Stimulated activated CD8-positive, alpha-beta memory T cell treated with anti-CD3 and anti-CD28 coated beads, Interleukin-7, amount 100 ng/mL, for 1 hour (primary cell): Measurements from ENCODE around the gene HELZ.
"Not testable (repeated sequence)": the region's sequence is repeated elsewhere in the genome, so short reads cannot be mapped to it uniquely, and the experiment has no call there.

Experiments used
- DNase-seq, 2 donors: peaks; one replicate each; pipeline ENCODE4 v3.0.0-alpha.2; 2020; ENCODE audit warnings: low read depth in 2 of 2

Gene HELZ

GRCh38 chr17:67051837-67052236, 193.2 kb downstream of the HELZ start:
- no peak for DNase-seq

DNA sequence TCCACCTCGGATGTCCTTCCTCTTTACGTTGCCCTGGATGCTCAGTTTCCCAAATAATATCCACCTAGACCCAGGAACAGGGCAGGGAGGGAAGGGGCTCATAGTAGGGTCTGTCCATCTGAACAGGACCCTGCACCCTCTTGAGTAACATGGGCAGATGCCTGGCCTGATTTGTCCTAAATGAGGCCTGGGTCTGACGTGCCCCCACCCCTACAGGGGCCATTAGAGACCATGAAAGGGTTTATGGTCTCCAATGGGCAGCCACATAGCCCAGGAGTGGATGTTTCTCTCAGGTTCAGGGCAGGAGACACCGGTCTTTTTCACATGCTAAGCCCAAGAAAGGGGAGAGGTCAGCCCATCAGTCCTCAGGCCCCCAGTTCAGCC, 193.8 kb downstream of the HELZ start:
- no peak for DNase-seq

DNA sequence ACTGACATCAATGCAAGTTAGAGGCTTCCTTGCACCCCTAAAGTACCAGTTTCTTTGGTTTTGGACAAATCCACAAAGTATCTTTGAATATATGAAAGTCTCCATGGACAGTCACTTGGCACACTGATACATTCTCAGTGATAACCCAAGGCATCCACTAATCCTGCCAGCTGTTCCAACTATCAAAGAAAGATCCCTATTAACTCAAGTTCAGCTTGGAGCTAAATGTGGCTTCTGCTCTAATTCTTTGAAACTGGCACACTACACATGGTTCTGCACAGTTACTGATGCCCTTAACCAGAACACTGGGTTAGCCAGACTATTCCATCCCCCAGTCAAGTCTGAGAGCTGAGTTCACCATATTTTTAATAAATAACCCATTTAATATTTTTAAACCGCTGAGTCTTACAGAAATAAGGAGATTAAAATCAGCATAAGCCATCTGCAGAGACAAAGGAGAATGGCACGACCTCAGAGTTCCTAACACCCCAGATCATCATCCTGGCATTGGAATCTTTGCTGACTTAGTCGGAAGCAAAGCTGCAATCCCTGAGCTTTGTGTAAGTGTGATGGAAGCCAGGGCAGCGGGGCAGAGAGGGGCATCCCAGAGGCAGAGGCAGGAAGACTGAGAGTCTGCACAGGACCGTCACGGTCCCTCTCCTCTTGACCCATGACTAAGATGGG, 194.4 kb downstream of the HELZ start:
- no peak for DNase-seq

- no peak for DNase-seq
Measured at GRCh38 chr17:67050066-67050465, 194.9 kb downstream of the HELZ start.

DNA sequence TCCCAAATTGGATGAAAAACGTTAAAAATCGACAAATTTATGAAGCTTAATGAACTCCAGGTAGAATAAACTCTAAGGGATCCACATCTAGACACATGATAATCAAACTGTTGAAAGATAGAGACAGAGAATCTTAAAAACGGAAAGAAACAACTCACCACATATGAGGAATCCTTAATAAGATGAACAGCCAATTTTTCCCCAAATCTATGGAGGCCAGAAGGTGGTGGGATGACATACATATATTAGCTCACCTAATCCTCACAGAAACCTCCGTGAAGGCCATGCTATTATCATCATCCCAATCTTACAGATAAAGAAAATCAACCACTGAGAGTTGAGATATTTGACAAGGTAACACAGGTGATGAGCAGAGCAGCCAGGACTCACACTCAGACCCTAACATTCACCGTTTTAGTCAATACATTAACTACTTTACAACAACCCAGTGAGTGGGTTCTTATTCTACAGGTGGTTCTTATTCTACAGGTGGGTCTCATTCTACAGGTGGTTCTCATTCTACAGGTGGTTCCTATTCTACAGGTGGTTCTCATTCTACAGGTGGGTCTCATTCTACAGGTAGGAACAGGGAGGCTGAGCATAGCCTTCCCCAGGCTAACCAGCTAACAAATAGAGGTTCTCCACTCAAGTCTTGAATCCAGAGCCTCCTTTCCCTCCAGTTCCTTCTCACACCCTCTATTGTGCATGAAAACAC, 195.8 kb downstream of the HELZ start:
- DNase-seq = no peak

DNA sequence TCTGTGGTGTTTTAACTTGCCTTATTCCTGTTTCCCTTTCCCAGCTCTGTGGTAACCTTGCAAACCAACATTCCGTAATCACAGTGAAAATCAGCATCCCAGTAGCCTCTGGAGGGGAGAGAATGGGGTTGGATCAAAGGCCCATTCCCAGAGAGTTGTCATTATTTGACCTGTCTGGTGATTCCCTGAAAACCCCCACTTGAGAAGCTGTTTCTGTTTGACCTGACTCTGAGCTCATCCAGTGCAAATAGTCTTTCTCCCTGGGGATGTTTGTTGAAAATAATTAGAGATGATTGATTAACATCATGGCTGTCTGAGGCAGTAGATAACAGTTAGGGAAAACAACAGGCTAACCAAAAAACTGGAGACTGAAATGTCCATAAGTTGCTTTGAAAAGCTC, 197.6 kb downstream of the HELZ start:
- DNase-seq = no peak

- DNase-seq = no peak
Measured at GRCh38 chr17:67046398-67046797, 198.6 kb downstream of the HELZ start.

- DNase-seq = no peak
Measured at GRCh38 chr17:67044940-67045339, 200.1 kb downstream of the HELZ start.

DNA sequence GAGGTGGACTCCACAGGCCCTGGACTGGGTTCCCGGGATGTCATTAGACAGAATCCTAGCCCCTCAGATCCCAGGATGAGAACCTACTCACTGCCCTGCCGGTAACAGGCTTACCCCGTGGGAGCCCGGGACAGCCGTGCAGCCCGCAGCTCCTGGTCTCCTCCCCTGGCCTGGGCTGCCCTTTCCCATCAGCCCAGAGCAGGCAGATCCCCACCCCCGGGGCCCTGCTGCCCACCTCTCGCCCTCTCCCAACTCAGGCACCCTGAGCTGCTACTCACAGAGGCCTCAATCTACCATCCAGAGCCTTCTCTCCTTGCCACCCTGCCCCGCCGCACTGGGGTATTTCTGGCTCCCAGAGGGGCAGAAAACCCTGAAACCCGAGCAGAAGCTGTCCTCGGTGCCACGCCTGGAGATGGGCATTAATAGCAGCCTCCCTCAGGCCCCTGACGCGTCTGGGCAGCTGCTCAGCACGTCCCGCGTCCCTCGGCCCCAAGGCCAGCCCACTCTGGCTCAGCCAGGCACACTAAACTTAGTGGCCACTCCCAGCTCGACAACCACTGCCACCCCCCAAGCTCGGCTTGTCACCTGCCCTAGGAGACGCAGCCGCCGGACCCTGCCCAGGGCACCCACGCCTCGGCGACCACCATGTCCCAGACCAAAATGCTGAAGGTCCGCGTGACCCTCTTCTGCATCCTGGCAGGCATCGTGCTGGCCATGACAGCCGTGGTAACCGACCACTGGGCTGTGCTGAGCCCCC, 200.8 kb downstream of the HELZ start, which contains the start of gene CACNG1:
Gene CACNG1, plus strand, starts transcription at position 539 of the 757 bp plus-strand sequence. Its CDS starts 107 bp downstream, at position 646.
- DNase-seq = no peak

- no peak for DNase-seq
Measured at GRCh38 chr17:67043283-67043682, 201.7 kb downstream of the HELZ start.

DNA sequence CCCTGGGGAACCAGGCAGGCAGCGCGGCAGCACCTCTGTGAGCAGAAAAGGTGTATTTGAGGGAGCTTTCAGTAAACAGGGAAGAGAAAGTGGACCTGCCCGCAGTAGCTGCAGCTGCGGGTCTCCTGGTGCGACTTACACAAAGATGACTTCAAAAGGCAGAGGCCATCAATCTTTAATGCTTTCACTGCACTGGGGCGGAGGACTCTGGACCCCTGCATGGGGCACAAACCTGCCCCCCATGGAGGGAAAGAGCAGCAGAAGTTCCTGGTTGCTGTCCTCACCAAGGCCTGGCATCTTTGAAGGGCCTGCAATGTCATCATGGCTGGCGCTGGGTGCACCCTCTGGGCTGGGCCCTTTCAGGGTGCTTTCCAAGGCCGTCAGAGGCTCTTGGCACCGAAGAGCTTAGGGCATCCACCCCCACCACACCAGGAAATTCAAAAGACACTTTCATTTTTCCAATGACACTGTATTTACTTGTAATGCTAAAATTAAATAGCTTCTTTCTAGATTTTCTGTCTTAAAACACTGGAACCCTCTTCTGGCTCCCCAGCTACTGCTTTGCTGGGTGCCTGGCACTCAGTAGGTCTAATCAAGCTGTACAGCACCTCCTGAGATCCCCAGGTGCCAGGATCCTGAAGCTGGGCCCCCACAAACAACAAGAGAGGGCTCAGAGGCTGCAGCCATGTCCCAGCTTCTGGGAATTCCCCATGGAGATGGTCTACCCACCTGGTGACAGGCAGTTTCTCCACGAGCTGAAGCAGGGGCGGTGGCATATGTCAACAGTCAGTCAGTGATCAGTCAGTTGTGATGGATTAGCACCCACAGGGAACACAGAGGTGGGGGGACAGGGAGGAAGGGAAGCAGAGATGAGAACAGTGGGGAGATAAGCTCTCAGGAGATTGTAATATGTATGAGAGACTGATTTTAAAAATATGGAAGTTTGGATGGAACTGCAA, 202.8 kb downstream of the HELZ start:
- no peak for DNase-seq

GRCh38 chr17:67041531-67041930, 203.5 kb downstream of the HELZ start:
- no peak for DNase-seq

DNA sequence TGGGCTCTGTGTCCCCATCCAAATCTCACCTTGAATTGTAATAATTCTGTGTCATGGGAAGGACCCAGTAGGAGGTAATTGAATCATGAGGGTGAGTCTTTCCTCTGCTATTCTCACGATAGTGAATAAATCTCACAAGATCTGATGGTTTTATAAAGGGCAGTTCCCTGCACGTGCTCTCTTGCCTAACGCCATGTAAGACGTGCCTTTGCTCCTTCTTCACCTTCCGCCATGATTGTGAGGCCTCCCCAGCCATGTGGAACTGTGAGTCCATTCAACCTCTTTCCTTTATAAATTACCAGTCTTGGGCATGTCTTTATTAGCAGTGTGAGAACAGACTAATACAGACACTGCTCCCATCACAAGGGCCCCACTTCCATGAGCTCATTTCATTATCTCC, 203.9 kb downstream of the HELZ start:
- not testable (repeated sequence) for DNase-seq

GRCh38 chr17:67040652-67041051, 204.3 kb downstream of the HELZ start:
- no peak for DNase-seq

- DNase-seq = no peak
Measured at GRCh38 chr17:67038861-67039365, 206.1 kb downstream of the HELZ start.

DNA sequence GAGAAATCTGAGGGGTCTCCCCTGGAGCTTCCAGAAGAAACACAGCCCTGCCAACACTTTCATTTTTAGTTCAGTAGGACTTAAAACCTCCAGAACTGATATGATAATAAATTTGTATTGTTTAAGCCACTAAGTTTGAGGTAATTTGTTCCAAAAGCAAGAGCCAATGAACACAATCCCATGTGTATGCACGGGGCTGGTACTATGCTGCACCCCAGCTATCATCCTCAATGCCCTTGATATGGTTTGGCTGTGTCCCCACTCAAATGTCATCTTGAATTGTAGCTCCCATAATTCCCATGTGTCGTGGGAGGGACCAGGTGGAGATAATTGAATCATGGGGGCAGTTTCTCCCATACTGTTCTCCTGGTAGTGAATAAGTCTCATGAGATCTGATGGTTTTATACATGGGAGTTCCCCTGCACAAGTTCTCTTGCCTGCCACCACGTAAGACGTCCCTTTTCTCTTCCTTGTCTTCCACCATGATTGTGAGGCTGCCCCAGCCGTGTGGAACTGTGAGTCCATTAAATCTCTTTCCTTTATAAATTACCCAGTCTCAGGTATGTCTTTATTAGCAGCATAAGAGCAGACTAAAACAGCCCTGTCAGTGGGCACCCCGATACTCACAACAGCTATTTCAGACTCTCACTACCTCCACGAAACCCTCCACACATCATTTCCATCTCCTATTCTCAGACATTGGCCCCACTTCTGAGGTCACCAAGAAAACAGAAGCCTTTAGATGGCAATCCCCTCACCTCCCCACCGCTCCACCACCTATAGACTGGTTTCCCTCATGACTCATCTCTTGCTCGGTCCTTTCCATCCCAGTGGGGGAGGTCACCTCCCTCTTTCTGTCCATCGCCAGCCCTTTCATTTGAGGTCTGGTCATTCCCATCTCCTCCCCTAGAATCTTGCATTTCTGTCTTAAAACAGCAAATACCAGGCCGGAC, 209.6 kb downstream of the HELZ start:
- no peak for DNase-seq

- no peak for DNase-seq
Measured at GRCh38 chr17:67033613-67034012, 211.4 kb downstream of the HELZ start.

- DNase-seq = no peak
Measured at GRCh38 chr17:67032985-67033384, 212.0 kb downstream of the HELZ start.

DNA sequence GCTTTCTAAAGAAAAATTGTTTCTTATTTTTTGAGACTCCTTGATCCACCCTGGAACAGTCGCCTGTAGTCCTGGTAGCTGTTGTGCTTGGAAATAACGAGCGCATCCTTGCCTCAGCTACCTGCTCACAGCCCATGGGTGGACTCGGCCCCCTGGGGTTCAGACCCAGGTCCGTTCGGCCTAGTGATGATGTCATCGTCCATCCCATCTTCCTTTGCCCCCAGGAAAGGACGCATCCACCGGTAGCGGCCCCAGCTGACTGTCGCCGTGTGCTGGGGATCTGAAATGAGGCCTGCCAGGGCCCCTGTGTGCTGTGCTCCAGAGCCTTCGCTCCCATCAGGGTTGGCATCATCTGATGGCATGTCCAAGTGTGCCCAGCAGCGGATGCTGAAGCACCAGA, 212.6 kb downstream of the HELZ start:
- DNase-seq = no peak

DNA sequence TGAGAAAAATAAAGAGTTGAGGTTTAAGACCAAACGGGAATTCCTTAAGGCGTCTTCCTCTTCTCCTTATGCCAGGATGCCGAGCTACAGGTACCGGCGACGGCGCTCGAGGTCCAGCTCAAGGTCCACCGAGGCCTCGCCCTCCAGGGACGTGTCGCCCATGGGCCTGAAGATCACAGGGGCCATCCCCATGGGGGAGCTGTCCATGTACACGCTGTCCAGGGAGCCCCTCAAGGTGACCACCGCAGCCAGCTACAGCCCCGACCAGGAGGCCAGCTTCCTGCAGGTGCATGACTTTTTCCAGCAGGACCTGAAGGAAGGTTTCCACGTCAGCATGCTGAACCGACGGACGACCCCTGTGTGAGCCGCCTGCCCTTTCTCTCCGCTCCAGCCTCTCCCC, 214.4 kb downstream of the HELZ start:
- no peak for DNase-seq
